ENCODE measurements around the gene TXNRD3.
"Not testable (repeated sequence)": the region's sequence is repeated elsewhere in the genome, so short reads cannot be mapped to it uniquely, and the experiment has no call there.

TXNRD3 gene

DNA sequence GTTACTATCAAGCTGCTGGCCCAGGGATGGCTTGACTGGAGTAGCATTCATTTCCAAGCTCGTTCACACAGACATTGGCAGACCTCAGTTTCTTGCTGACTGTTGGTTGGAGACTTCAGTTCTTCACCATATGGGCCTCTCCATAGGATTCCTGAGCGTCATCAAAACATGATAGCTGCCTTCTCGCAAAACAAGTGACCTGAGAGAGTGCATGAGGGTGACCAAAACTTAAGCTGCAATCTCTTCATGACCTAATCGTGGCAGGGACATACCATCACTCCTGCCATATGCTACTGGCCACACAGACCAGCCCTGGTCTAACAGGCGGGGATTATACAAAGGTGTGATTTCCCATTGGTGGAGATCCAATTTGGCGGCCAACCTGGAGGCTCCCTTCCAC is 50.2 kb downstream of the TXNRD3 start:
- no peak overlapping the region for H3K4me3 ChIP-seq (ENCODE audit: low read depth, low read length)

DNA sequence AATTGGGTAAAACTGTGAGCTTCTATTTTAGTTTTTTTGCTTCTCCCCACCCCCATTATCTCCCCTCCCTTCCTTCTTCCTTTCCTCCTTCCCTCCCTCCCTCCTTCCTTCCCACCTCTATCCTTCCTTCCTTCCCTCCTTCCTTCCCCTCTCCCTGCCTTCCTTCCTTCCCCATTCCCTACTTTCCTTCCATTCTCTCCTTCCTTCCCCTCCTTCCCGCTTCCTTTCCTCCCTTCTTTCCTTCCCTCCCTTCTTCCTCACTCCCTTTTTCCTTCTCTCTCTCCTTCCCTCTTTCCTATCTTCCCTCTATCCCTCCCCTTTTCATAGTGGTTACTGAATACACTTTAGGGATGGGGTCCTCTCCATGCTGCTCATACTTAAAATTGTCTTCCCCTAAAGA is 55.8 kb downstream of the TXNRD3 start:
- H3K4me3 ChIP-seq (ENCODE audit: low read depth, low read length): no peak overlapping the region

DNA sequence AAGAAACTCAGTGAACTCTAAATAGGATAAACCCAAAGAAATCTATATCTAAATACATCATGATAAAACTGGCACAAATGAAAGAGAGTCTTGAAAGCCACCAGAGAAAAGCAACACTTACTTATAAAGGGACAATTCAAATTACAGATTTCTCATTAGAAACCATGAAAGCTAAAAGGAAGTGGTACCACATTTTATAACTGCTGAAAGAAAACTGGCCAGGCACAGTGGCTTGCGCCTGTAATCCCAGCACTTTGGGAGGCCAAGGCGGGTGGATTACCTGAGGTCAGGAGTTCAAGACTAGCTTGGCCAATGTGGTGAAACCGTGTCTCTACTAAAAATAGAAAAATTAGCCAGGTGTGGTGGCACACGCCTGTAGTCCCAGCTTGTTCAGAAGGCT is 59.4 kb downstream of the TXNRD3 start:
- H3K4me3 ChIP-seq (ENCODE audit: low read depth, low read length): not testable (repeated sequence)

DNA sequence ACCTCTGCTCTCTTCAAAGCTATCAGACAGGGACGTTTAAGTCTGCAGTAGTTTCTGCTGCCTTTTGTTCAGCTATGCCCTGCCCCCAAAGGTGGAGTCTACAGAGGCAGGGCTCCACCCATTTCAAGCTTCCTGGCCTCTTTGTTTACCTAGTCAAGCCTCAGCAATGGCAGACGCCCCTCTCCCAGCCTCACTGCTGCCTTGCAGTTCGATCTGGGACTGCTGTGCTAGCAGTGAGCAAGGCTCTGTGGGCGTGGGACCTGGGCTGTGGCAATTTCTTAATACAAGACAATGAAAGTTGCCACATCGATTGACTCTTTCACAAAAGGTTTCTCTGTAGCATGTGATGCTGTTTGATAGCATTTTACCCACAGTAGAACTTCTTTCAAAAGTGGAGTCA is 63.4 kb downstream of the TXNRD3 start:
- H3K4me3 ChIP-seq (ENCODE audit: low read depth, low read length): not testable (repeated sequence)

DNA sequence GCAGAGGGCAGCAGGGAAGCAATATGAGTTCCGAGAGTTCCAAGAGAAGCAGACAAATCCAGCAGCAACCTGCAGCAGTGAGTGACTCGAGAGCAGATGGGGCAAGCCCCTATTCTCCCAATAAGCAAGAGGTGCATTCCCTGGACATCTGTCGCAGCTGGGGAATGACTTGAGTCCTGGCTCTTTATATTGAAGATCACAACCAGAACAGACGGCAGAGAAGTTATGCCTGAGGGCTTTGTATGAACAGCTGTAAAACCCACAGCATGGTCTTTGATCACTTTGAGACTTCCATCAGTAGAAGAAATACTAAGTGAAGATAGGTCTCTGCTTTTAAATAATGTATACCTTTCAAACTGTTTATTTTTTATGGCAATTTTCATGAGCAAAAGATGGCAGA is 72.6 kb downstream of the TXNRD3 start:
- no peak overlapping the region for H3K4me3 ChIP-seq (ENCODE audit: low read depth, low read length)

DNA sequence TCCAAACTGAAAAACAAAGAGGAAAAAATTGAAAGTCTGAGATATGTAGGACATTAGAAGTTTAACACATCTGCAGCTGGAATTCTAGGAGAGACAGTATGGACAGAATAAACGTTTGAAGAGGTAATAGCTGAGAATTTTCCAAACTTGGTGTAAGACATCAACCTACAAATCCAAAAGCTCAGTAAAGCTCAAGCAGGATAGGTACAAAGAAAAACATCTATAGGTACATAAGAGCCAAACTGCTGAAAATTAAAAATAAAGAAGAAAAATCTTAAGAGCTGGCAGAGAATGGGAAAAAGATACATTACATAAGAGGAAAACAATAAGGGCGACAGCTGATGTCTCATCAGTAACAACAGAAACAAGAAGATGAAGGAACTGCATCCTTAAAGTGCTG is 73.4 kb downstream of the TXNRD3 start:
- no peak overlapping the region for H3K4me3 ChIP-seq (ENCODE audit: low read depth, low read length)

DNA sequence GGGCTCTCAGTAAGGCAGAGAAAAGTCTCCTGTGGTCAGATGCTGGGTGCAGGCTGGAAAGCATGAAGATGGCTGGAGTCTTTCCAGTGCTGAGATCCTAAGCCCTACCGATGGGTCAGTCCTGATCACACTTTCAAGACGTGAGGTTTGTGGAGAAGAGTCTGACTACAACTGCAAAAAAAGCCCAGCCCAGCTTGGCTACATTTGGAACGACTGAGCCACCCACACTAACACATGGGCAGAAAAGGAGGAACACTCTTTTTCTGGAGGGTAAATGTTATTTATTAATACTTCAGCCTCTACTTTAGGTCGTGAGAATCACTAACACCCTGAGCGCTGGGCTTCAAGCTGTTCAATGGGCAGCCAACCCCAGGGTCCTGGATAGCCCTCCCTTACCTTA is 74.2 kb downstream of the TXNRD3 start:
- H3K4me3 ChIP-seq (ENCODE audit: low read depth, low read length): no peak overlapping the region

DNA sequence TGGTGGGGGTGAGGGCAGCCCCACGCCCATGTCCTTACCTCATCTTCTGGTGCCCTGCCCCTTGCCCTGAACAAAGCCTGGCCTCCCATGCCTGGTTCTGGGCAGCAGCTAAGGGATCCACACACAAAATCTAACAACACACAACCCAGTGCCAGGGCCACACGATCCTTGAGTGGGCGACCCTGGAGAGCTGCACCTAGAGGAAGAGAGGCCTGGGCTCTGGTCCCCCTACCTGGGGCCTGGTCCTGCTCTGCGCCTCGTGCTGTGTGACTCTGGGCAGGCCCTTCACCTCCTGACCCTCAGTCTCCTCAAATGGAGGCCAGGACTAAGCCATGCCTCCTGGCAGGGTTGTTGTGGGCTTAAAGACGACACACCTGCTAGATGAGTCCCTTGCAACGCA is 76.2 kb downstream of the TXNRD3 start:
- no peak overlapping the region for H3K4me3 ChIP-seq (ENCODE audit: low read depth, low read length)

DNA sequence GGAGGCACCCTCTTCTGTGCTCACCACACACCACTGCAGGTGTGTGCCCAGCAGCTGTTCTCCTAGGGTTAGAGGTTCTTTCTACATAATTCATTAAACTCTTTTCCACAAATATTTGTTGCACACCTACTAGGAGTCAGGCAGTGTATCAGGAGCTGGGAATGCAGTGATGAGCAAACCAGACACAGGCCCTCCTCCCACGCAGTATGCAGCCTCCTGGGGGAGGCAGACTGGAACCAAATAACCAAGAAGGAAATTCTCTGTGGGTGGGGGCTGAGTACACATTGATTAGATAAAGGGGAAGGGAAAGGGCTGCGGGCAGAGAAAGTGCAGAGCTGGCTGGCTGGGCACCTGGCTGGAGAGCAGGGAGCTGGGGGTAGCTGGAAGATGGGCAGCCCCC is 77.7 kb downstream of the TXNRD3 start:
- H3K4me3 ChIP-seq (ENCODE audit: low read depth, low read length): no peak overlapping the region

DNA sequence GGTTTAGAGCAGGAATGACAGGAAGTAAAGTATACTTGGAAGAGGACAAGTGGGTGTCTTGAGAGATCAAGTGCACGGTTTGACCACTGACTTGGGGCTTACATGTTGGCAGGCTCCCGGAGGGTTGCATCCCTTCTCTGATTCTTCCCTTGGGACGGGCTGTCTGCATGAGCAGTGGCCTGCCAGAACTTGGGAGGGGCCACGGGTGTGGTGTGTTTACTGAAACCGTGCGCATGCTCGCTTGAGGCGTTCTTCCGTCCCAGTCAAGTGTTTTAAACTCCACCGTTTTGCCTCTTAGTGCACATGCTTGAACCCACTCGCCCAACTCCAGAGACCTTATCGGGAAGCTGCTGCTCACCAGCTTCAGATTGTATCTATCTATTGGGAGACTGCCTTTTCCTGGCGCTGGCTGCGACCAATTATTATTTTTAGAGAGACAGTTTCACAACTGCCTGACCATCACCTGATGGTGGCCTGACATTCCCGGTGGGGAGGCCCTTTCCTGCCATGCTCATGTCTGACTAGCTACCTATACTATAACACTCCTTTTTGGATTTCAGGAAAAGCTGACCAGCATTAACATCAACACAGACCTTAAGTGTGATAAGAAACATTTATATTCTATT is 81.3 kb downstream of the TXNRD3 start:
- no peak overlapping the region for H3K4me3 ChIP-seq (ENCODE audit: low read depth, low read length)

DNA sequence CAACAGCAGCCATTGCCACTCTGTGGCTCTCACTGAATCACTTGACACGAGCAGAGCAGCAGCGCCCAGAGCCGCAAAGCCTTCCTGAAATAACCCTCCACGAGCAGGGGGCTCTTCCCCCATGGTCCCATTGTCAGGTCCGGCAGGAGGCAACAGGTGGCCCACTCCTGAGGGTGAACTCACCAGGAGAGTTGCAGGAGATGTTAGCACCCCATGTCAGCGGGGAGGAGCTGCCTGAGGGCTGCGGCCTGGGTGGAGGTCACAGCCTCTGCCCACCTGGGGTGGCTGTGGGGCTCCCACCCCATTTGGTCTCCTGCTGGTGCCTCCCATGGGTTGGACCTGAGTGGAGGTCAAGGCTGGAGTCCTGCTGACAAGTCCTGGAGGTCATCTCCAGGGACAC is 83.8 kb downstream of the TXNRD3 start:
- H3K4me3 ChIP-seq (ENCODE audit: low read depth, low read length): no peak overlapping the region

DNA sequence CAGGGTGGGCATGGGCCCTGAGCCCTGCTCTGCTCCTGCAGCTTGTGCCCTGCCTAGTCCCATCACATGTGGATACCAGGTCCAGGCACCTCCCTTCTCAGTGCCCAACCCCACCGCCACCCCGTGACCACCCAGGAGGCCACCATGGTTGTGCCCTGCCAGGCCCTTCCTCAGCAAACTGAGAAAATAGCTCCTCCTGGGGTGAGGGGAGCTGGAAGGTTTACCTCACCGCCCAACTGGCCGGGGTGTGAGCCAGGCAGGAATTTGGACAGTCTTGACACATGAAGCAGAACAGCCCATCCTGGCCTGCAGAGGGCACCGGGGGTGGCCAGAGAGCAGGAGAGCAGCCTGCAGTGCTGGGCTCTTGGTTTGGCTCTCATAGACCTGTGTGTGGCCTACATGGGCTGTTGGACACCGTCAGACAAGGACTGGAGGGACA is 84.8 kb downstream of the TXNRD3 start:
- no peak overlapping the region for H3K4me3 ChIP-seq (ENCODE audit: low read depth, low read length)

DNA sequence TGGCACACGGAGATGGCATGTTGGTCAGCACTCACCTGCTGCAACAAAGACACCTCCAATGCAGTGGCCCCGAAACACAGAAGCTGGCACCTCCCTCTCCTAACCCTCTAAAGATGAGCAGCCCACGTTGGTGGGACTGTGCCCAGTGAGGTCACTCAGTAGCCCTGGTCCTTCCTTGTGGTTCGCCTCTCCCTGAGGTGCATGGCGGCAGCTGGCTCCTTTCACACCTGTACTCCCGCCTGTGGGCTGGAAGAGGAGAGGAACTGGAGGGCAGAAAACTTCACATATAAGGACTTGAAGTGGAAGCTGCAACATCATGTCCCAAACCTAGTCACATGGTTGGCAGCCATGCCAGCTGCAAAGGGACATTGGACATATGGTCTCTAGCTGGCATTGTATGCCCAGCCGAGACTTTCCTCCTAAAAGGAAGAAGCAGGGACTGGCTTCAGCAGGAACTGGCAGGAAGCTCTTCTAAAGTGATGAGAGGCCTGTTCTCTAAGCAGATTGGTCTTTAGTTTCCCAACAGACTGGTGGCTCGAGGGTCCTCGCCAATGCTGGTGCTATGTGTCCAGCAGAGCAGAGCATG is 85.4 kb downstream of the TXNRD3 start:
- H3K4me3 ChIP-seq (ENCODE audit: low read depth, low read length): no peak overlapping the region

DNA sequence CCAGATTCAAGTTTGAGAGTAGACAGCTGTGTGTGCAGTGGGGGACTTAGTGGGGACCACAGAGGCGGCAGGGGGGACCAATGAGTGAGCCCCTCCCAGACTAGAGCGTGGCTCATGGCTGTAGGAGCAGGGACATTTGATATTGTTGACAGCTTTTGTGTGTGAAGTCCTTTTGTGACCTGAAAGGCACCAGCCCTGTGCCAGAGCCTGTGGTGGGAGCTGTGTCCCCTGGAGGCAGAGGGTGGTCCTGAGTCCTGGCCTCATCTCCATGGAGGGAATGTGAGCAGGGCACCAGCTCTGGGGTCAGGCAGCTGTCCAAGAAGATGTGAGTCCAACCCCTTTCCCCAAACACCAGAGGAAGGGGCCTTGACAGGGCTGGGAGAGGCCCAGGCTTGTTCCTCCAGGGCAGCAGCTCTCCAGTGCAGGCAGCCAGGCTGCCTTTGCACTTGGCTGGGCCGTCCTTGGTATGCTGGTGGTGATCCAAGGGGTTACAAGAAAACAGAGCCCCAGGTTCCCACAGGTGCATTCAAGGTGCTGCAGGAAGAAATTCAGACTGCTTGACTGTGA is 86.1 kb downstream of the TXNRD3 start:
- no peak overlapping the region for H3K4me3 ChIP-seq (ENCODE audit: low read depth, low read length)

DNA sequence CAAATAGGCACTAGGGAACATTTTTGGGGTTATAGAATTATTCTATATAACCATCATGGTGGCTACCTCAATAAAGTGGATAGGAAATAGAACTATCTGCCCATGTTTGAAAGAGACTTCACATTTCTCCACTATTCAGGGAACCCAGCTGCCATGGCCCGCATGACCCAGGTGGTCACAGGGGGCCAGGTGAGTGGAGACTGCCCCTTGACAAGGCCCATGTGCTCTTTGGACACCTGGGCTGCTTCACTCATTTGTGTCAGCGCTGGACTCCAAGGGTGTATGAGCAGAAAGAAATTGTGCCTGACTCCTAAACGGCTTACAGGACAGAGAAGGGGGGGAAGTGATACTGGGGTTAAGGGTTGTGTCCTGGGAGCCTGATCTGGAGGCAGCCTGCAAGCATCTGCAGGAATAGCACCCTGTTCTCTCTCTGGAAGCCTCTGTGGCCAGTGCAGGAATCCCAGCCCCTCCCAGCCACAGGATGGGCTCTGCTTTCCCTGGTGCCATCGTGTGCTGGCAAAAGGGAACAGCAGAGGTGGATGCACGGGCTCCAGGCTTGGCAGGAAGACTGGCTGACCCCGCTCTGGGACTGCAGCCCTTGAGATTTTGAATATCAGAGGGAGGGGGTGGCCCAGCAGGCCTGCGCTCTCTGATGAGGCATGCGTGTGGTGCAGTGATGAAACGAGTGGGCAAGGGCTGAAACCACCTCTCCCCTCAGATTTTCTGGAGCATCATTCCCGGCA is 87.1 kb downstream of the TXNRD3 start:
- H3K4me3 ChIP-seq (ENCODE audit: low read depth, low read length): no peak overlapping the region

DNA sequence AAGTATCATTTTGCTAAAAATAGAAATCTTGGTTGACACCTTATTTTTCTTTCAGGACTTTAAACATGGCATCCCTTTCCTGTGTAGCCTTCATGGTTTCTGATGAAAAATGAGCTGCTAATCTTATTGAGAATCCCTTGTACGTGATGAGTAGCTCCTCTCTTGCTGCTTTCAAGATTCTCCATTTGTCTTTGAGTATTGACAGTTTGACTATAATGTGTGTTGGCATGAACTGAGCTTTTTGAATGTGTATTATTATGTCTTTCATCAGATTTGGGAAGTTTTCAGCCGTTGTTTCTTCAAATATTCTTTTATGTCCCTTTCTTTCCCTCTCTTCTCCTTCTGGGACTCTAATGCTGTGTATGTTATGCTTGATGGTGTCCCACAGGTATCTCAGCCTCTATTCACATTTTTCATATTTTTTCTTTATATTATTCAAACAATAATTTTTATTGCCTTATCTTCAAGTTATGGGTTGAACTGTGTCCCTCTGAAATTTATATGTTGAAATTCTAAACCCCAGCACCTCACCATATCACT is 92.1 kb downstream of the TXNRD3 start:
- H3K4me3 ChIP-seq (ENCODE audit: low read depth, low read length): no peak overlapping the region

DNA sequence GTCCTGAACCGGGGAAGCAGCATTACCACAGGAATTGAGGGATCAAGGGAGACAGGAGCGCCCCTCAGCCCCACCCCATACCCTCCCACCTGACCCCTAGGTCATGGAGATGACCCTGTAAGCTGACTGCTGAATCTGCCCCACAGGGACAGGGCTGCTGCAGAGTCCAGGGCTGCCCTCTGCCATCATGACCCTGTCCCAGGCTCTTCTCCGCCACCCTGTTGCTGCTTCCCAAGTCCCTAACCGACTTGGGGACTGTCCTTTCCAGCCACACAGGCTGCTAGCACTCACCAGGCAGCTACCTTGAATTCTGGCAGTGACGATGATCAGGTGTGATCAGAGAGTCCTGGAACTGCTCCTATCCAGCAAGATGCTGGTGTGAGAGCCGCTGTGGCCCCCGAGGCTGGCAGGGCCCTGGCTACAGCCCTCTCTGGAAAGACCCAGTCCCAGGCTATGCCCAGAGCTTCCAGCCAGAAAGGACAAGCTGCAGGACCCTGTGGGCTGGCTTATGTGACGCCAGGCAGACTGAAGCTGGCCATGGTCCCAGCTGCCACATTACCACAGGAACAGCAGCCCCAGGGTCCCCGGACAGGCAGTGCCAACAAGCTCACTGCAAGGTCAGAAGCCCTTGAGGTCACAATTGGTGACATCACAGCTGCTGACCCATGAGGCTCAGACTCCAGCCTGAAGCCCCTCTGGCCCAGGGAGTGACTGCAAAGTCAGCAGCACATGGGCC is 96.4 kb downstream of the TXNRD3 start, which contains the start of gene C3orf22:
C3orf22 (minus strand) TSS at position 597 of the 736 bp plus-strand sequence. CDS start 5,542 bp downstream, outside the sequence.
- H3K4me3 ChIP-seq (ENCODE audit: low read depth, low read length): no peak within 1 kb of the TSS

DNA sequence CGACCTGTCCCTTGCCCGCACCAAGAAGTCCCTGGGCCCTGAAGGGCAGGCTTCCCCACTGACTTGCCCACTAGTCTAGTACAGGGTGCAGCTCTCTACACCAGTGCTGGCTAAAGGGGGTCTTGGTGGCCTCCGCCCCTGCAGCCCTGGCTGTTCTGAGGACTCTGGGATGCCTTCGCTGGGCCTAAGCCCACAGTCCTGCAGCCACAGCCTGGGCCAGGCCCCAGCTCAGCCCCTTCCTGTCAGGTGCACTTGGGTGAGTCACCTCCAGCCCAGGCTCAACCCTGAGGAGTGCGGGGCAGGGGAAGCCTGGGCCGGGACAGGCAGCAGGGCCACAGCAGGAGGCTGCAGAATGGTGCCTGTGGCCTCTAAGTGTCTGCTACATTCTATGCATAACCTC is 97.2 kb downstream of the TXNRD3 start:
- no peak overlapping the region for H3K4me3 ChIP-seq (ENCODE audit: low read depth, low read length)

DNA sequence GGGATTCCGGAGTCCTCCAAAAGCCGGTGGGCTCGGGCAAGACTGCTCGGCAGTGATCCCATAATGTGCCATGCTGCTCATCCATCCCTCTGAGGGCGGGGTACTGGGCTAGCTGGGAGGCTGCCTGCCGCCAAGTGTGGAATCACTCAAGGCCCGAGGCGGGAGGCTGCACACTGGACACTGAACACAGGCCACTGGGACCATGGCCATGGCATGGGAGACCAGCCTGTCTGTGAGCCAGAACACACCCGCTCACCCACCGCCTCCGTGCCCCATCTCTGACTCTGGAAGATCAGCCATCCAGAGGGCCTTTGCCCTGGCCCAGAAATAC is 97.5 kb downstream of the TXNRD3 start:
- no peak overlapping the region for H3K4me3 ChIP-seq (ENCODE audit: low read depth, low read length)

All from iPS-11a (cell line).